Thoracic aorta (tissue), 2 donors: Measurements from ENCODE around the gene AP5S1. TPM values are rescaled to one million over a fixed set of nuclear protein-coding genes. Genes with fewer than 3 reads are reported as not detected.
"Not testable (repeated sequence)": the region's sequence is repeated elsewhere in the genome, so short reads cannot be mapped to it uniquely, and the experiment has no call there.

Experiments
- ATAC-seq: fragments of 150-250 bp; one replicate; pipeline ENCODE4 v1.8.0; 2017; ENCODE audit warnings: low read depth; ENCODE audit not compliant: insufficient number of reproducible peaks, low FRiP score
- DNase-seq: peaks from one replicate; pipeline ENCODE4 v3.0.0-alpha.2; 2020; ENCODE audit warnings: low spot score
- H3K27ac ChIP-seq, 2 donors: fragments of 200-600 bp; sonication (generic); 1 replicate in 1 of 2; 2 replicates in 1 of 2; pipeline ENCODE4 v1.5.1; 2016; ENCODE audit warnings: mild to moderate bottlenecking in 2 of 2, moderate library complexity in 2 of 2
- H3K27me3 ChIP-seq: fragments of 200-600 bp; sonication (generic); replicated peaks from 2 replicates; pipeline ENCODE4 v1.6.0; 2016; ENCODE audit warnings: mild to moderate bottlenecking; ENCODE audit not compliant: insufficient read depth
- H3K36me3 ChIP-seq: fragments of 200-600 bp; sonication (generic); one replicate; pipeline ENCODE4 v1.5.1; 2016
- H3K4me1 ChIP-seq, 2 donors: fragments of 200-600 bp; sonication (generic); 1 replicate in 1 of 2; 2 replicates in 1 of 2; pipeline versions ENCODE4 v1.5.1 to v1.6.0; 2016; ENCODE audit warnings: low read depth in 2 of 2, mild to moderate bottlenecking in 1 of 2; ENCODE audit not compliant: control insufficient read depth in 1 of 2
- H3K4me3 ChIP-seq: fragments of 200-600 bp; sonication (generic); 2 replicates; pipeline ENCODE4 v1.5.1; 2016; ENCODE audit warnings: mild to moderate bottlenecking
- H3K9me3 ChIP-seq: fragments of 200-600 bp; sonication (generic); 2 replicates; pipeline ENCODE4 v1.5.1; 2016
- total RNA-seq, 2 donors: library from RNA; depleted of rRNA; stranded (reverse); fragments of >200 nt; gene quantifications; one replicate each; pipeline versions ENCODE4 v1.1.0 to v1.2.3, GENCODE V29; 2016
- TF ChIP-seq, protein P1 (sequence below): fragments of 200-600 bp; sonication (generic); IDR thresholded peaks from one replicate; pipeline ENCODE4 v1.5.1; 2019; ENCODE audit warnings: antibody characterized with exemption

Gene AP5S1
- total RNA-seq, 2 donors from 2014 or later: 12.3 to 18.0 TPM

DNA sequence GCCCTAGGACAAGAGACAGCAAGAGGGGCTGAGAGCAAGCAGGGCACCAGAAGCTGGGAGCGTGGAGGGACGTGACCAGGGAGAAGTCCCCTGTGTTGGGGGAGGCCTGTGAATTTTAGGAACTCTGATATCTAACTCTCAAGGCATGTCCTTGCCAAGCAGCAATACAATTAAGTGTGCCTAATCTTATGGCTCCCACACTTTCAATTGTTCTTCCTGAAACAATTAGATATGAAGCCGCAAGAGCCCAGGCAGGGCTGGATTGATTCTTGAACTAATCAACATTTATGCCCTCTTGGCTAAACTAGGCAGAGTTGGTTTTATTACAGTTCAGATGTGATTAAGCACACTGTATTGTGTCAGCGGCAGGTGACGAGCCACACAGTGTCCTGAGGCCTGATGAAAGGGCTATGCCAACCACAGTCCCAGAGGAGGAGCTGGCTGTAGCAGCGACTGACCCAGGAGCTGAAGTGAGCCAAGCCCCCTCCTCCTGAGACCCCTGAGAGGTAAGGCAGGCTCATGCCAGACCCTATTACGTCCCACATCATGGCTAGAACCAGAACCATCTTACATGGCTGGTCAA, 22.1 kb downstream of the AP5S1 start:
- TF ChIP-seq, protein P1, sequence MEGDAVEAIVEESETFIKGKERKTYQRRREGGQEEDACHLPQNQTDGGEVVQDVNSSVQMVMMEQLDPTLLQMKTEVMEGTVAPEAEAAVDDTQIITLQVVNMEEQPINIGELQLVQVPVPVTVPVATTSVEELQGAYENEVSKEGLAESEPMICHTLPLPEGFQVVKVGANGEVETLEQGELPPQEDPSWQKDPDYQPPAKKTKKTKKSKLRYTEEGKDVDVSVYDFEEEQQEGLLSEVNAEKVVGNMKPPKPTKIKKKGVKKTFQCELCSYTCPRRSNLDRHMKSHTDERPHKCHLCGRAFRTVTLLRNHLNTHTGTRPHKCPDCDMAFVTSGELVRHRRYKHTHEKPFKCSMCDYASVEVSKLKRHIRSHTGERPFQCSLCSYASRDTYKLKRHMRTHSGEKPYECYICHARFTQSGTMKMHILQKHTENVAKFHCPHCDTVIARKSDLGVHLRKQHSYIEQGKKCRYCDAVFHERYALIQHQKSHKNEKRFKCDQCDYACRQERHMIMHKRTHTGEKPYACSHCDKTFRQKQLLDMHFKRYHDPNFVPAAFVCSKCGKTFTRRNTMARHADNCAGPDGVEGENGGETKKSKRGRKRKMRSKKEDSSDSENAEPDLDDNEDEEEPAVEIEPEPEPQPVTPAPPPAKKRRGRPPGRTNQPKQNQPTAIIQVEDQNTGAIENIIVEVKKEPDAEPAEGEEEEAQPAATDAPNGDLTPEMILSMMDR: no peak
- ATAC-seq (no peak), DNase-seq (no peak)

DNA sequence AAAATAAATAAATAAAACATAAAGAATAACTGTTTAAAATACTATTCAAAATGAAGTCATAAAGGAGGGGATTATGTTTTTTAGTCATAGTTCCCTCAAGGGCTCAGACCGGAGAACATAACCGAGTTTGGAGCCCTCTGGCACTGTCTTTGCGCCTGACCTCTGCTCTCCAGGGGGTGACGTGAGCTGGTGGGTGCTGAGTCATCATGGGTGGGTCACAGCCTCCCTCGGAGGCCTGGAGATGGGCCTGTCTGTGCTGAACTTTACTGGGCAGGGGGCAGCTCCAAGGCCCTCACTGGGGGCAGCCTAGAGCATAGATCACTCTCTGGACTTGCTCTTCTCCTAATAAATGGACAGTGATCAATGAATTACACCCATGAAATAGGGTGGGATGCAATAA, 23.1 kb downstream of the AP5S1 start:
- no peak for ATAC-seq
- Histone ChIP-seq H3K4me1 (peaks cover 5 to 17% of the 10 kb centered on the region in 2 donors), H3K36me3 (no peaks in the 10 kb centered on the region), H3K9me3 (no peaks in the 10 kb centered on the region), H3K27ac (no peak overlapping the region), H3K4me3 (no peak overlapping the region), H3K27me3 (no peaks in the 10 kb centered on the region)
- DNase-seq: no peak
- TF ChIP-seq, protein P1: no peak

More for the DNA sequence above, 22.1 kb downstream of the AP5S1 start:
- Histone ChIP-seq H3K4me1 (peaks cover under 1 to 11% of the 10 kb centered on the region in 2 donors), H3K4me3 (no peak overlapping the region), H3K27ac (no peak overlapping the region), H3K9me3 (no peaks in the 10 kb centered on the region), H3K27me3 (no peaks in the 10 kb centered on the region), H3K36me3 (no peaks in the 10 kb centered on the region)

DNA sequence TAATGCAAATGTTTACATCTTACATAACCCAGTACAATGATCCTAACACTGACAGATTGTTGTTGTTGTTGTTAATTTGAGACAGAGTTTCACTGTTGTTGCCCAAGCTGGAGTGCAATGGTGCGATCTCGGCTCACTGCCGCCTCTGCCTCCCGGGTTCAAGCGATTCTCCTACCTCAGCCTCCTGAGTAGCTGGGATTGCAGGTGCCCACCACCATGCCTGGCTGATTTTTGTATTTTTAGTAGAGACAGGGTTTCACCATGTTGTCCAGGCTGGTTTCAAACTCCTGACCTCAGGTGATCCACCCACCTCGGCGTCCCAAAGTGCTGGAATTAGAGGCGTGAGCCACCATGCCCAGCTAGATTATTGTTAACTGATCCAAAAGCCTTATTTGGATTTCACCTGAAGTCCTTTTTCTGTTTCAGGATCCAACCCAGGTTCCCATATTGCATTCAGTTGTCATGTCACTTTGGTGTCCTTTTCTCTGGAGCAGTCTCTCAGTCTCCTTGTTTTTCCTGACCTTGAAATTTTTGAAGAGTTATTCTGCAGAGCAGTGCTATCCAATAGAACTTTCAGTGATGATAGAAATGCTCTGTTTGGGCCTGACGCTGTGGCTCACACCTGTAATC, 23.8 kb downstream of the AP5S1 start:
- H3K4me1 ChIP-seq: peaks cover 5 to 17% of the 10 kb centered on the region in 2 donors
- not testable (repeated sequence) for DNase-seq, H3K36me3 ChIP-seq, H3K27me3 ChIP-seq, ATAC-seq, H3K27ac ChIP-seq, H3K9me3 ChIP-seq, H3K4me3 ChIP-seq

DNA sequence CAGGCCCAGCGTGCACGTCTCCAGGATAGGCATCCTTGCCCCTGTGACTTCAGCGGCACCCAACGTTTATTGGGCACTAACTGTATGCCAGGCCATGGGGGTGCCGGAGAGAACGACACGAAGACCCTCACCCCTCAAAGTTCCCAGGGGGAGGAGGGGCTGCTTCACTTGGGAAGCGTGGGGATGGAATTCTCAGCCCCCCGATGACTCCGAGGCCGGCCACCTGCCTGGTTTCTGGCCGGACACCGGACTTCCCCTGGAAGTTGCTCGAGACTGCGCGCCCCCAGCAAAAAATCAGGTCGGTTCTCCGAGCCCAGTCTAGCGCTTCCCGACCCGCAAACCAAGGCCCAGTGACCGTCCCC, 26.0 kb downstream of the AP5S1 start:
- TF ChIP-seq, protein P1: no peak
- no peaks in the 10 kb centered on the region for H3K9me3 ChIP-seq
- H3K27me3 ChIP-seq: no peaks in the 10 kb centered on the region
- ATAC-seq (peak; percentile 14), DNase-seq (no peak)
- peak overlapping the region; percentile 90 to 96 for H3K27ac ChIP-seq
- H3K36me3 ChIP-seq: no peaks in the 10 kb centered on the region
- H3K4me3 ChIP-seq: peak overlapping the region; percentile 91
- H3K4me1 ChIP-seq: peaks cover 5 to 17% of the 10 kb centered on the region in 2 donors

DNA sequence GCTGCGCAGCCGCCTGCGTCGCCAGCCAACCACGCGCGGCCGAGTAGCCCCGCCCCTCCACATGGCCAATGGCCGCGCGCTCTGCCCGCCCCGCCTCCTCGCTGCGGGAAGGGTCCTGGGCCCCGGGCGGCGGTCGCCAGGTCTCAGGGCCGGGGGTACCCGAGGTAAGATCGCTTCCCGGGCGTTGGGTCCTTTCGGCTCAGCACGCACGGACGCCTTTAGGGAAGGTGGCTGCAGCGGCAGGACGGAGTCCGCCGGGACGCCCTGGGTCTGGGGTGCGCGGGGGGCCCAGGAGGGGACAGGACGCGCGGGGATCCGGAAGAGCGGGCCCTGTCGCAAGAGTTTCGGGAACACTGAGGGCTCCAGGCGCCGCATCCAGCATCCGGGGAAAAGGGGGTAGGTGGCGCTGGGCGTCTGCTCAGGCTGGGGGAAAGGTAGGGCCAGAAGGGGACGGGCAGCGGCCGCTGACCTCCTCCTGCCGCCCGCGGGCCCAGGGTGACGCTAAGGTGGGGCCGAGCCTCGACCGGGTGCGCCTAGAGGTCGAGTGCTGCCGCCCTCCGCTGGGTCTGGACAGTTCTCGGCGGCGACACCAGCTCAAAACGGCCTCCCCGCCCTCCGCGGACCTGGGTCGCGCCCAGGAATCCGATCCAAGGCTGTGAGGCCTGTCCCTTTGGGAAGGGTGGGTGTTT, 26.5 kb downstream of the AP5S1 start, which contains the start of gene MAVS:
TSS of gene MAVS (plus strand) at position 95 of the 689 bp plus-strand sequence. CDS start 7,791 bp downstream, outside the sequence.
- Histone ChIP-seq H3K27me3 (no peaks in the 10 kb centered on the region), H3K9me3 (no peaks in the 10 kb centered on the region), H3K36me3 (no peaks in the 10 kb centered on the region), H3K27ac (peak within 1 kb of the TSS; percentile 90 to 96), H3K4me3 (peak within 1 kb of the TSS; percentile 91), H3K4me1 (peaks cover 5 to 17% of the 10 kb centered on the region in 2 donors)
- DNase-seq (peak; percentile 36), ATAC-seq (peak; percentile 77)
- TF ChIP-seq, protein P1: no peak
